HS-5 (cell line): ENCODE data around the gene CNNM3.
"Not testable (repeated sequence)": the region's sequence is repeated elsewhere in the genome, so short reads cannot be mapped to it uniquely, and the experiment has no call there.

Experiments used
- DNase-seq: peaks from one replicate; pipeline ENCODE4 v3.0.0-alpha.2; 2012; ENCODE audit warnings: low read depth

CNNM3 gene

GRCh38 chr2:96799623-96799935 is 16.5 kb upstream of the CNNM3 start:
- no peak for DNase-seq

- no peak for DNase-seq
Measured at GRCh38 chr2:96800061-96801004, 15.7 kb upstream of the CNNM3 start.

DNA sequence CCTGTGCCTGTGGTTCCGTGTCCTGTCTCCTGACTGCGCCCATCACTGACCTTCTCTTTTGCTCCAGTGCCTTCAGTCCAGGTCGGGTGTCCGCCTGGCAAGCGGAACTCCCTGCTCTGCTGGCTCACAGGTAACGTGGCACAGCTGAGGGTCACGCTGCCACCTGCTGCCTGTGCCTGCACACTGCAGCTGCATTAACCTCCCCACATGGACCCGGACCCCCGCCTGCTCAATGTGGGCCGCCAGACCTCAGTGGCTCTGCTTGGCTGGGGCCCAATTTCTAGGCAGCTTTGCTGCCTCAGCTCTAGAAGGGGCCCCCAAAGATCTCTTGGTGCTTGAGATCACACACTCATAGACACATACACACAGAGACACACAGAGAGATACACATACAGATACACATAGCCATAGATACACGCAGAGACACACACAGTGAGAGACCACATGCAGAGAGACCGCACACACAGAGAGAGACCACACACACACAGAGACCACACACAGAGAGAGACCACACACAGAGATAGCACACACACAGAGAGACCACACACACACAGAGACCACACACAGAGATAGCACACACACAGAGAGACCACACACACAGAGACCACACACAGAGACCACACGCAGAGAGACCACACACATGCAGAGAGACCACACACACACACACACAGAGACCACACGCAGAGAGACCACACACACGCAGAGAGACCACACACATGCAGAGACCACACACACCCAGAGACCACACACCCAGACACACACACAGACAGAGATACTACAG is 14.9 kb upstream of the CNNM3 start:
- no peak for DNase-seq

GRCh38 chr2:96801786-96802595 is 14.1 kb upstream of the CNNM3 start:
- DNase-seq = no peak

- no peak for DNase-seq
Measured at GRCh38 chr2:96802721-96803120, 13.3 kb upstream of the CNNM3 start.

- DNase-seq = no peak
Measured at GRCh38 chr2:96804986-96805385, 11.1 kb upstream of the CNNM3 start.

DNA sequence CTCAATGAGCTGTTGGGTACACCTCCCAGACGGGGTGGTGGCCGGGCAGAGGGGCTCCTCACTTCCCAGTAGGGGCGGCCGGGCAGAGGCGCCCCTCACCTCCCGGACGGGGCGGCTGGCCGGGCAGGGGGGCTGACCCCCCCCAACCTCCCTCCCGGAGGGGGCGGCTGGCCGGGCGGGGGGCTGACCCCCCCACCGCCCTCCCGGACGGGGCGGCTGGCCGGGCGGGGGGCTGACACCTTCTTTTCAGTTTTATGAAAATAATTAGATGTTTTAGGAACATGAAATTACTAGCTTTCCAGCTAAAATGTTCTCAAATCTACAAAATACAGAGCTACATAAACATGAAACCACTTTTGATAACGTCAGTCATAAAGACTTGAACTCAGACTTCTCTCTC is 10.1 kb upstream of the CNNM3 start:
- DNase-seq = not testable (repeated sequence)

- DNase-seq = no peak
Measured at GRCh38 chr2:96806468-96807126, 9.5 kb upstream of the CNNM3 start.

DNA sequence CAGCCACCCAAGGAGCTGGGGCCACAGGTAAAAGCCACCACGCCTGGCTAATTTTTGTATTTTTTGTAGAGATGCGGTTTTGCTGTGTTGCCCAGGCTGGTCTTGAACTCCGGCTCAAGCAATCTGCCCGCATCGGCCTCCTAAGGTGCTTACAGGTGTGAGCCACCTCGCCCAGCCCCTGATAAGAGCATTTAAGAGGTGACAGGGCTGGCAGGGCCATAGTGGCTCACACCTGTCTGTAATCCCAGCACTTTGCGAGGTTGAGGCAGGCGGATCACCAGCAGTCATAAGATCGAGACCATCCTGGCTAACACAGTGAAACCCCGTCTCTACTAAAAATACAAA is 9.0 kb upstream of the CNNM3 start:
- no peak for DNase-seq

DNA sequence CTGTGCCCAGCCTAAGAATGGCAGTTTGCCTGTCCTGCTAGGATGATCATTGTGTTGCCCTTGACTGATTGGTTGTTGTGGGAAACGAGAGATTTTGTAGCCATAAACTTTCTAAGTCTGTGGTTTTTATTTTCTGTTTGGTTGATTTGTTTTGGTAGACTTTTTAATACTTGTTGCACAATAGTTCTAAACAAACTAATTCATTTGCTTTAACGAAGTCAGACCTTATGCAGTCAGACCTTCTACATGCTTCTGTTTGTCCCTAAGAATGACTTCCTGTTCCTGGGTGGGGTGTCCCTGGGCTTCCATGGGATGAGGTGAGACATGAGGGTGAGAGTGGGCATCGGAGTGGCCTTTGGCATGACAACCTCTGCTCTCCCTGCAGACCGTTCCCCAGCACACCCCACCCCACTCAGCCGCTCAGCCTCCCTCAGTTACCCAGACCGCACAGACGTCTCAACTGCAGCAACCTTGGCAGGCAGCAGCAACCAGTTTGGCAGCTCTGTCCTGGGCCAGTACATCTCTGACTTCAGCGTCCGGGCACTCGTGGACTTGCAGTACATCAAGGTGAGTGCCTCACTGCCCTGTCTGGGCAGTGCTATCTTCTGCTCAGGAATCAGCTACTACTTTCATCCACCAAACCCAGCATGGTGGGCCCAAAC is 7.8 kb upstream of the CNNM3 start:
- no peak for DNase-seq

DNA sequence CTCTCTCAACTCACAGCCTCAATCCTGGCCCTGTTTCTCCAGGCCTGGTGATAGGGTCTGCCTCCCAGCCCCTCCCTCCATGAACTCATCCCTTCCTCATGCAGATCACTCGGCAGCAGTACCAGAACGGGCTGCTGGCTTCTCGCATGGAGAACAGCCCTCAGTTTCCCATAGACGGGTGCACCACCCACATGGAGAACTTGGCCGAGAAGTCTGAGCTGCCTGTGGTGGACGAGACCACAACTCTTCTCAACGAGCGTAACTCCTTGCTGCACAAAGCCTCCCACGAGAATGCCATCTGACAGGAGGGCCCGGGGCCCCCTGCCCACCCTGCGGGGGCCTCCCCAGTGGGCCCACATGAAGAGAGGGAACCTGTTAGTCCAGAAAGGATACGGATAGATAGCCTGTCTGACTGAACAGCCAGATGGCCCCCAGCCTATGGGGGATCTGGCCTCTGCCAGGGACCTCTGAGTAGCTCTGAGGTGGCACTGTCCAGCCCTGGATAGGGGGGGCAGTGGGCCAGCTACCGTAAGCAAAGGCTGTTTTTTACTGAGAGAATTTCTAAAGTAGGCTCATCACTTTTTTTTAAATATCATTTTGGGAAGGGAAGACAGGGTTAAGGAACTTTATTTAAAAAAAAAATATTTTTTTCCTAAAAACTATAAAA is 6.7 kb upstream of the CNNM3 start:
- no peak for DNase-seq

DNA sequence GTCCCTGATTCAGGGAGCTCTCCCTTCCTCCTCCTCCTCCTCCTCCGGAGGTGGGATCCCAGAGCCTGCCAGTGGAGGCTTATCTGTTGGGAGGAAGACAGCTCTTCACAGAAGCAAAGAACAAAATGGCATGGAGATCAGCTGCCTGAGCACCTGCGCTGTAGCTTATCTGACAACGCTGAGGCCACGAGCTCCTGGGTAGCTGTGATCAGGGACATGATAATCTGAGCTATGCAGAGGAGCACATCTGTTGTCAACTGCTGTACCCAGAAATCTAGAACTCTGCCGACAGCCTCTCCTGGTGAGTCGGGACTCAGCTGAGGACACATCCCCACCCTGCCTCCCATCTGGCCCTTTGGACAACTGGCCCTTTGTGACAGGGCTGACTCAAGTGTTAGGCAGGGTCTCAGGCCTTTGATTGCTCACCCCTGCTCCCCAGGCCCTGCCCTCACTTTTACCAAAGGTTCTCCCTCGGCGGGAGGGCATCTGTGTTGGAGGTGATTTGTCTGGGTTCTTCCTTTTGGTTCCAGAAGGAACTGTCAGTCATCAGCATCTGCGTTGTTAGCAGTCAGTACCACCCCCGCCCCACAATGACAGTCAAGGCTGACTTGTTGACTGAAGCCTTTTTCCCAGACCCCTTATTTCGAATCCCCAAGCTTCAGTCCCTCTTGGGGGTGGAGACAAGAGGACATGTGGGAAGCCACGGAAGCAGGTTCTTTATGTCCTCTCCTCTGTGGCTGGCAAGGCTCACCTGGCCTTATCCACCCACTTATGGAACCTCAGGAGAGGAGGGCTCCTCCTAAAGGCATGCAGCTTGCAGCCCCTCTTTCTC is 5.9 kb upstream of the CNNM3 start:
- DNase-seq = no peak

- DNase-seq = no peak
Measured at GRCh38 chr2:96810783-96811192, 5.3 kb upstream of the CNNM3 start.

DNA sequence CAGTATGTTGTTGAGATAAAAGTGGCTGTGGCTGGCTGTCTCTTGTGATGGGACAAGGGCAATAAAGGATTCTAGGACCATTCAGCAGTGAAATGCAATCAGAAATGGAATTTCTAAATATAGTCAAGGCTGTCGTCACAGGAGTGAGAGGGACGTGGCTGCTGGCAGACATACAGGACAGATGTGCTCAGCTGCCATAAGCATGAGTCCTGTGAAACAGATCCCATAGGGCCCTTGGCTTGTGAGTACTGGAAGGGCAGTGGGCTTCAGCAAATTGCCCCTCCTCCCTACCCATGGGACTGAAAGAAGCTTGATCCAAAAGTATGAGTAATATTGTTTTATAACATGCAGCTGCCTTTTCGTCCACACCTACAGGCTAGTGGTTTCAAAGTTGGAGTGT is 4.2 kb upstream of the CNNM3 start:
- no peak for DNase-seq

- no peak for DNase-seq
Measured at GRCh38 chr2:96813656-96814055, 2.4 kb upstream of the CNNM3 start.

DNA sequence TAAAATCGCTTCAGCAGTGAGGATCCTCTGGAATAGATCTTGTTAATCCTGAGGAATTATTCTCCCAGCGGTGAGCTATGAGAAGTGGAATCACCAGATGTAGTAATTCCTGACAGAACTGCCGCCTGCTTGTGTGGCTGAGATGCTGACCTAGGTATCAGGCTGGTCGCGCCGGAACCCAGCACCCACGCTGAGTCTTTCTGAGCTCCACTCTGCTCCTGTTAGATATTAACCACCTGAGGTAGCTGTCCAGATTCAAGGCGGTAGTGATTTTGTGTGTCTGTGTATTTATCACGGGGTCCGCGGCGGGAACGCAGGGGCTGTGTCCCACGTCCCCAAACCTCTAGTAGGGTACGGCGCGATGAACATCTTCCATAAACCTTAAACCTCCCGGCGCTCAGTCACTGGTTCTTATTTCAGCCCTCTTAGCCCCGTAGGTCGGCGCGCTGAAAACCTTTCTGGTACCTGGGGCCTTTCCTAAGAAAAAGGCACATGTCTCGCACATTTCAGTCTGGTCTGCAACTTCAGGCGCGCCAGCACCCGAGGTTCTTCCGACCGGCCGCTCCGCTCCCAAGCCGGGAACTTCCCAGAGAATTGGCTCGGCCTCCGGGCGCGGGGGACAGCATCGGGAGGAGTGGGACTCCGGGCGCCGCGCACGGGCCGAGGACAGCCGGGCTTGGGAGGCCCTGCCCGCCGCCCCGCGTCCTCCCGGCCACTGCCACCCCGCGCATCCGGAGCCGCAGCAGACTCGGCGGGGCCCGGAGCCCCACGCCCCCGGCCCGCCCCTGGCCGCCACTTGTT is 542 bp upstream of the CNNM3 start:
- DNase-seq = peak; percentile 63

- DNase-seq = peak; percentile 34
Measured at GRCh38 chr2:96816836-96817702, 1.0 kb downstream of the CNNM3 start.

DNA sequence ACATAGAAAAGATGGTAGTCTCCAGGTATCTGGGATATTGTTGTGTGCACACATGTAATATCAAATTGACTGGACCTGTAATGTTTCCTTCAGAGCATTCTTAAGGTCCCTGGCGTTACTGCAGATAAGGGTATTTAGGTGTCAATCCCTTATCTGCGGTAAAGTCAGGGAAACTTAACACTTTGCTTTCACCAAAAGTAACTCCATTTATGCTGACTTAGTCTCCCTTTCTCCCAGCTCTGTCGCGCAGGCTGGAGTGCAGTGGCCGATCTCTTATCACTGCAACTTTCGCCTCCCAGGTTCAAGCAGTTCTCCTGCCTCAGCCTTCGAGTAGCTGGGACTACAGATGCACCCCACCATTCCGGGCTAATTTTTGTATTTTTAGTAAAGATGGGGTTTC is 1.8 kb downstream of the CNNM3 start:
- no peak for DNase-seq
